Measurements from ENCODE around the gene ANKRD53.

ANKRD53 gene

GRCh38 chr2:70959851-70960832 is 18.3 kb upstream of the ANKRD53 start:
- no peak for TF ChIP-seq CTCF (IDR thresholded peaks at IDR 0.05; ENCODE audit: insufficient read depth, low read length, missing control alignments)
- no peak overlapping the region for H3K4me3 ChIP-seq (ENCODE audit: low read depth, low read length)
- no peak for DNase-seq (ENCODE audit: low read depth, low spot score)
- POLR2A ChIA-PET, result no interaction called here
- CTCF ChIA-PET, result interaction anchor here (1.0 to 8.8 kb wide), 6 partner anchors 10 to 89 kb away, joined by 3 to 91 read pairs (median 8); no protein-coding TSS in a partner anchor

DNA sequence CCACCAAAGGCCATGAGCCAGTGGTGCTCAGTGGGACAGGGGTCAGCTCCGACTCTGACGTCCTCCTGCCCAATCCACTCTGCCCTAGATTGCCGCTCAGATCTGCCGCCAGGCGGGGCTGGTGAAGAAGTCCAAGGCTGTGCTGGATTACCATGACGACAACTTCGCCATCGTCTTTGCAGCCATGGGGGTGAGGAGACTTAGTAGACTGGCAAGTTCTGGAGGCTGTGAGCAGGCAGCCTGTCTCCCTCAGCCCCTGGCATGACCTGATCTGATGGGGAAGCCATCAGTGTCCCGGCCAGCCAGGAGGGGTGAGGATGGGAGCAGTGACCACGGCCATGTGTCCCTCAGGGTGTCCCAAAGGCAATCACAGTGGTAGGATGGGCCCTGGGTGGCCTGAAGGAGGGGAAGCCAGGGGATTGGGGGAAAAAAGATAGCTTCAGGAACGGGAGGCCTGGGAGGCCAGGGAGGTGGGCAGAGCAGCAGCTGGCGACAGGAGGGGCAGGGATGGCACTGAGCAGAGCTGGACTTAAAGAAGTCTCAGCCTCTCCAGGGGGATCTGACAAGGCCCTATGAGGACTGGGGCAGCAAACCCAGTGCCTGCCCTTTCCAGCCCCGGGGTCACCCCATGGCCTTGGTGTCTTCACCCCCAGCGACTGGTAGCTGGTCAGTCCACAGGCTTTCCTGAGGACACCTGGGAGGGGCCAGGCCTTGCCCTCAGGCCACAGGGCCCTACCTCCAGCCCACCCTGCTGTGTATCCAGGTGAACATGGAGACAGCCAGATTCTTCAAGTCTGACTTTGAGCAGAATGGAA is 17.4 kb upstream of the ANKRD53 start:
- CTCF ChIA-PET, result interaction anchor here (1.0 to 8.8 kb wide), 8 partner anchors 11 to 100 kb away, joined by 3 to 111 read pairs (median 8); partner anchors contain the start of gene ANKRD53
- POLR2A ChIA-PET, result no interaction called here
- TF ChIP-seq CTCF (IDR thresholded peaks at IDR 0.05; ENCODE audit: insufficient read depth, low read length, missing control alignments), result no peak
- H3K4me3 ChIP-seq (ENCODE audit: low read depth, low read length), result no peak overlapping the region
- DNase-seq (ENCODE audit: low read depth, low spot score), result no peak

DNA sequence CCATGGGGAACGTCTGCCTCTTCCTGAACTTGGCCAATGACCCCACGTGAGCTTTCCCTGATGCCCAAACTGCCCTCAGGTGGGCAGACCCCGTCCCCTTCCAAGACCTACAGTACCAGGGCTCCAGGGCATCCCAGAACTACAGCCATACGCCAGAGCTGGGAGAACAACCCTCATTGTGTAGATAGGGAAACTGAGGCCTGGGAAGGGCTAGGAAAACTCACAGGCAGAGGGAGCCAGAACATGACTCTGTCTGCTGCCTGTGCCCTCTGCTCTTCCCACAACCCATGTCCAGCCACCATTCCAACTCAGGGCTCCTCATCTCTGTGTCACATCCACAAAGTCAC is 16.8 kb upstream of the ANKRD53 start:
- ChIA-PET CTCF (interaction anchor here (1.3 to 8.8 kb wide), 5 partner anchors 11 to 101 kb away, joined by 3 to 111 read pairs (median 15); partner anchors contain the start of gene ANKRD53), POLR2A (no interaction called here)
- DNase-seq (ENCODE audit: low read depth, low spot score), result no peak
- TF ChIP-seq CTCF (IDR thresholded peaks at IDR 0.05; ENCODE audit: insufficient read depth, low read length, missing control alignments), result no peak
- no peak overlapping the region for H3K4me3 ChIP-seq (ENCODE audit: low read depth, low read length)

DNA sequence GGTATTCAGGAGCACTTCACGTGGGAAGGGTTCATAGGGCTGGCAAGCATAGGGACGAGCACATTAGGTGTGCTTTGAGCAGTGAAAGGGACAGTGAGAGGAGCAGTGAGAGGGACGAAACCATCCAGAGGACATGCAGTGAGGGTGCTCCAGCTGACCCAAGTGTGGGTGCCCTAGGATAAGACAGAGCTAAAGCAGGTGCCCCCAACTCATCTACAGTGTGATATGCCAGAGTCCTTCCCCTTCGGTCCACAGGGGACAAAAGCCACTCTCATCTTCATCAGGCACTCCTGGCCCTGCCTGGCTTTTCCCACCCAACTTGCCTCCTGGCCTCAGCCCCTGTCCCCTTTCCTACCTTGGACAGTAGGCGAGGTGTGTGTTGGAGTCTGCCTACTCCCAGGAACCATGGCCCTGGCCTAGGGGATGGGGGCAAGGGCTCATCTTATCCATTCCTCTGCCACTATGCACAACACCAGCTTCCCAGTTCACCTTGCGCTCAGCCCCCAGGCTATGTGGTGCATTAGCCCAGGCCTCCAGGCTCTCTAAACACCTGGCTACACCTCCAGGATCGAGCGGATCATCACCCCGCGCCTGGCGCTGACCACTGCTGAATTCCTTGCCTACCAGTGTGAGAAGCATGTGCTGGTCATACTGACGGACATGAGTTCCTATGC is 16.1 kb upstream of the ANKRD53 start:
- no peak for DNase-seq (ENCODE audit: low read depth, low spot score)
- TF ChIP-seq CTCF (IDR thresholded peaks at IDR 0.05; ENCODE audit: insufficient read depth, low read length, missing control alignments), result no peak
- no peak overlapping the region for H3K4me3 ChIP-seq (ENCODE audit: low read depth, low read length)
- POLR2A ChIA-PET, result no interaction called here
- CTCF ChIA-PET, result interaction anchor here (1.3 to 8.8 kb wide), 6 partner anchors 10 to 101 kb away, joined by 3 to 111 read pairs (median 70); partner anchors contain the start of gene ANKRD53

GRCh38 chr2:70962885-70963878 is 15.2 kb upstream of the ANKRD53 start:
- no peak for DNase-seq (ENCODE audit: low read depth, low spot score)
- ChIA-PET POLR2A (no interaction called here), CTCF (interaction anchor here (0.7 to 8.8 kb wide), 13 partner anchors 11 to 661 kb away, joined by 3 to 111 read pairs (median 10); partner anchors contain the start of genes ANKRD53 and FAM136A)
- H3K4me3 ChIP-seq (ENCODE audit: low read depth, low read length), result no peak overlapping the region
- no peak for TF ChIP-seq CTCF (IDR thresholded peaks at IDR 0.05; ENCODE audit: insufficient read depth, low read length, missing control alignments)
